Trophoblast cell (in vitro differentiated cells and primary cell): Measurements from ENCODE around the gene NAGPA.

Experiments used
- DNase-seq, 2 donors: peaks; one replicate each; pipeline ENCODE4 v3.0.0-alpha.2; 2016
- H2AFZ ChIP-seq: 2 replicates; pipeline ENCODE4 v1.6.1; 2013; ENCODE audit warnings: low read length, moderate library complexity, mild to moderate bottlenecking; ENCODE audit not compliant: insufficient read depth, poor library complexity
- H2AK5ac ChIP-seq: 2 replicates; pipeline ENCODE4 v1.6.1; 2013; ENCODE audit warnings: mild to moderate bottlenecking, low read length
- H2BK120ac ChIP-seq: 2 replicates; pipeline ENCODE4 v1.6.1; 2013; ENCODE audit warnings: low read length, mild to moderate bottlenecking, moderate library complexity; ENCODE audit not compliant: insufficient read depth, poor library complexity
- H2BK12ac ChIP-seq: 2 replicates; pipeline ENCODE4 v1.6.1; 2013; ENCODE audit warnings: mild to moderate bottlenecking, low read length, moderate library complexity
- H2BK5ac ChIP-seq: 2 replicates; pipeline ENCODE4 v1.6.1; 2013; ENCODE audit warnings: low read length, low read depth, moderate library complexity, mild to moderate bottlenecking; ENCODE audit not compliant: poor library complexity
- H3K14ac ChIP-seq: 2 replicates; pipeline ENCODE4 v1.6.1; 2013; ENCODE audit warnings: mild to moderate bottlenecking, low read length
- H3K18ac ChIP-seq: 2 replicates; pipeline ENCODE4 v1.6.1; 2013; ENCODE audit warnings: mild to moderate bottlenecking, low read length
- H3K23ac ChIP-seq: 2 replicates; pipeline ENCODE4 v1.6.1; 2013; ENCODE audit warnings: low read length
- H3K27ac ChIP-seq: 2 replicates; pipeline ENCODE4 v1.5.1; 2013; ENCODE audit warnings: low read depth, mild to moderate bottlenecking, inconsistent platforms, low read length, moderate library complexity
- H3K27me3 ChIP-seq: 2 replicates; pipeline ENCODE4 v1.6.1; 2013; ENCODE audit warnings: inconsistent platforms, mild to moderate bottlenecking, low read length, moderate library complexity; ENCODE audit not compliant: insufficient read depth
- H3K36me3 ChIP-seq, 2 experiments: 1 replicate in 1 of 2; 2 replicates in 1 of 2; pipeline ENCODE4 v1.6.1; 2013; ENCODE audit warnings: low read length in 2 of 2, mild to moderate bottlenecking in 2 of 2, moderate library complexity in 1 of 2; ENCODE audit not compliant: insufficient read depth in 2 of 2, control insufficient read depth in 1 of 2
- H3K4ac ChIP-seq: 2 replicates; pipeline ENCODE4 v1.6.1; 2013; ENCODE audit warnings: low read depth, mild to moderate bottlenecking, low read length, moderate library complexity
- H3K4me1 ChIP-seq, 2 experiments: 1 replicate in 1 of 2; 2 replicates in 1 of 2; pipeline ENCODE4 v1.6.1; 2013; ENCODE audit warnings: low read length in 2 of 2, mild to moderate bottlenecking in 2 of 2, moderate library complexity in 1 of 2; ENCODE audit not compliant: insufficient read depth in 2 of 2, control insufficient read depth in 1 of 2
- H3K4me2 ChIP-seq: 2 replicates; pipeline ENCODE4 v1.6.1; 2013; ENCODE audit warnings: inconsistent platforms, mild to moderate bottlenecking, low read length, moderate library complexity
- H3K4me3 ChIP-seq: 2 replicates; pipeline ENCODE4 v1.5.1; 2013; ENCODE audit warnings: mild to moderate bottlenecking, low read depth, low read length, inconsistent platforms
- H3K79me1 ChIP-seq: one replicate; pipeline ENCODE4 v1.6.1; 2013; ENCODE audit warnings: low read length
- H3K79me2 ChIP-seq: 2 replicates; pipeline ENCODE4 v1.6.1; 2013; ENCODE audit warnings: low read length, mild to moderate bottlenecking; ENCODE audit not compliant: control insufficient read depth, insufficient read depth, poor library complexity
- H3K9ac ChIP-seq: 2 replicates; pipeline ENCODE4 v1.6.1; 2013; ENCODE audit warnings: mild to moderate bottlenecking, low read length
- H3K9me3 ChIP-seq: 2 replicates; pipeline ENCODE4 v1.6.1; 2013; ENCODE audit warnings: low read depth, mild to moderate bottlenecking, control low read depth, inconsistent platforms, low read length; ENCODE audit not compliant: insufficient read depth
- H4K12ac ChIP-seq: 2 replicates; pipeline ENCODE4 v1.6.1; 2013; ENCODE audit warnings: low read depth, mild to moderate bottlenecking, low read length, moderate library complexity
- H4K8ac ChIP-seq: 2 replicates; pipeline ENCODE4 v1.6.1; 2013; ENCODE audit warnings: low read depth, mild to moderate bottlenecking, low read length, moderate library complexity
- H4K91ac ChIP-seq: one replicate; pipeline ENCODE4 v1.6.1; 2013; ENCODE audit warnings: low read depth, mild to moderate bottlenecking, low read length, moderate library complexity
- WGBS: extraction: QIAGEN DNeasy Blood & Tissue Kit; methylation state at CpG from one replicate; pipeline ENCODE4 v1.1.7; 2013; ENCODE audit warnings: missing lambda C conversion rate; ENCODE audit not compliant: insufficient read length, insufficient coverage; ENCODE audit errors: extremely low coverage; 5-methylcytosine and 5-hydroxymethylcytosine counted together

The NAGPA gene

DNA sequence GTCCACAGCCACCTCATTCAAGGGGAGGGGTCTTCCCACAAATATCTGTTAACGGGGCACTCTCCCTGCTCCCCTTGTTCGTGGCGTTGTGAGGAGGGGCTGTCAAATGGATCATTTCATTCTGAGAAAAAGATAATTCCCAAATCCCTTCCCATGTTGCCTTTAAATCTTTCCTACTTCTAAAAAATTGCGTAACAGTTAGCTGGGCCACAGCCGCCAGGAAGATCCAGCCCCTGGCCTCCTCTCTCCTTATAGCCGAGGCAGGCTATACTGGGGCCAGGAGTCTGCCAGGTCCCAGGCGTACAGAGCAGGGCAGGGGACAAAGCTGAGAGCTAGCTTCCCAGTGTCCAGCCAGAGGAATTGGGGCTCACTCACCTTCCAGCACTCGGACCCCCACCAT lies 31.6 kb upstream of the NAGPA start:
- Histone ChIP-seq H2BK5ac (no peak overlapping the region), H3K27me3 (no peaks in the 10 kb centered on the region), H3K4ac (no peak overlapping the region), H3K36me3 (no peaks in the 10 kb centered on the region), H2BK120ac (no peak overlapping the region), H3K4me1 (no peaks in the 10 kb centered on the region), H4K91ac (no peak overlapping the region), H4K12ac (no peak overlapping the region), H3K14ac (no peak overlapping the region), H4K8ac (no peak overlapping the region), H3K79me1 (no peaks in the 10 kb centered on the region), H2AK5ac (no peak overlapping the region), H3K9ac (no peak overlapping the region), H2AFZ (no peak overlapping the region), H2BK12ac (no peak overlapping the region), H3K4me2 (no peak overlapping the region), H3K4me3 (no peak overlapping the region), H3K18ac (no peak overlapping the region), H3K27ac (no peak overlapping the region), H3K9me3 (no peaks in the 10 kb centered on the region), H3K79me2 (no peaks in the 10 kb centered on the region), H3K23ac (no peak overlapping the region)
- no peak for DNase-seq
- WGBS, result no CpG with 5 or more reads among the region's 8 CpGs

DNA sequence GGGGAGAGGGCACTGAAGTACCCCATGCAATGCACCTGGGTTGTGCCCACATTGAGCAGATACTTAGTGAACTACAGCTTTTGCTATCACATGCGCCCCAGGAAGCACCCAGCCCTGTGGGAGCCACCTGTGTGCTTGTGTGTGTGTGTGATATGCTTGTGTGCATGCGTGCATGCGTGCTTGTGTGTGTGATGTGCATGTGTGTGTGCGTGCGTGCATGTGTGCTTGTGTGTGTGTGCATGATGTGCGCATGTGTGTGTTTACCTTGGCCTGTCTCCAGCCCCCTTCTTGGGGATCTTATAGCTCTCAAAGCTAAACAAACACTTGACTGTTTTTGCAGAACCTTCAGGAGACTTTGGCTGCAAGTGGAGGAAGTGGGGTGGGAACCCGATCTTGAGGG lies 31.2 kb upstream of the NAGPA start:
- H3K4me2 ChIP-seq, result no peak overlapping the region
- no peaks in the 10 kb centered on the region for H3K27me3 ChIP-seq
- no peak overlapping the region for H2AK5ac ChIP-seq
- H3K79me1 ChIP-seq, result no peaks in the 10 kb centered on the region
- no peak overlapping the region for H3K18ac ChIP-seq
- no peak overlapping the region for H2AFZ ChIP-seq
- no peak for DNase-seq
- H3K9me3 ChIP-seq, result no peaks in the 10 kb centered on the region
- H2BK120ac ChIP-seq, result no peak overlapping the region
- no peak overlapping the region for H3K27ac ChIP-seq
- H3K36me3 ChIP-seq, result no peaks in the 10 kb centered on the region
- H2BK12ac ChIP-seq, result no peak overlapping the region
- no peak overlapping the region for H3K4me3 ChIP-seq
- no peaks in the 10 kb centered on the region for H3K79me2 ChIP-seq
- no peak overlapping the region for H4K12ac ChIP-seq
- H4K8ac ChIP-seq, result no peak overlapping the region
- no peak overlapping the region for H3K9ac ChIP-seq
- WGBS, result no CpG with 5 or more reads among the region's 7 CpGs
- H3K14ac ChIP-seq, result no peak overlapping the region
- H4K91ac ChIP-seq, result no peak overlapping the region
- H3K4ac ChIP-seq, result no peak overlapping the region
- no peak overlapping the region for H3K23ac ChIP-seq
- H2BK5ac ChIP-seq, result no peak overlapping the region
- H3K4me1 ChIP-seq, result no peaks in the 10 kb centered on the region

DNA sequence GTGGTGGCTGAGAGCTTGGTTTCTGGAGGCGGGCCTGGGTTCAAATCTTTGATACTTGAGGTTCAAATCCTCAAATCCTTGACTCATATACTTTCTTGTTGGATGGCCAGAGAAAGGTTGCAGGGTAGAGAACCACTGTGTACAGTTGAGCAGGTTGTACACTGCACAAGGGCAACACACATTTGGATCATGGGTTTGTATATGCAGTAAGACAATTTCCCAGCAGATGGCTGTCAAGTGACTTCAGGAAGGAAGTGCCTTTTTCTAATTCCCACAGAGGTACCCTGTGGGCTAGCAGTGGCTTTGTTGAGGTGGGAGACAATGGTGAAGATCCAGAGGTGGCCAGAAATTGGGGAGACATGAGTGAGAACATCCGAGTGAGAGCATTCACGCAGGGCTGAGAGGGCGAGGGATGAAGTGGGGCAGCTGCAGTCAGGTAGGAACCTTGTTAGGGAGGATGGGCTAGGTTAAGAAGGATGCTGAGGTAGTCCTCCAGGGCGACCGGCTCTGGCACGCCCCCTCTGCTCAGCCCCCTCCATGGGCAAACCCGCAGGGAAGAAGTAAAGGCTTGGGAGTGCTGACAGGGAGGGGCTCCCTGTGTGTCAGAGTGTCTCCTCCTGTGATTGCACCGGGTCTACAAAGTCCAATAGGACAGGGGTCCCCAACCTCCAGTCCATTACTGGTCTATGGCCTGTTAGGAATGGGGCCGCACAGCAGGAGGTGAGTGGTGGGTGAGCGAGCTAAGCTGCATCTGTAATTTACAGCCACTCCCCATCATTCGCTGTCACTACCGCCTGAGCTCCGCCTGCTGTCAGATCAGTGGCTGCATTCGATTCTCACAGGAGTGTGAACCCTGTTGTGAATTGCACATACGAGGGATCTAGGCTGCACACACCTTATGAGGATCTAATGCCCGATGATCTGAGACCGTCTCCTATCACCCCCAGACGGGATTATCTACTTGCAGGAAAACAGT lies 29.3 kb upstream of the NAGPA start:
- no peaks in the 10 kb centered on the region for H3K9me3 ChIP-seq
- H3K4ac ChIP-seq, result no peak overlapping the region
- no peaks in the 10 kb centered on the region for H3K36me3 ChIP-seq
- no peak overlapping the region for H2AK5ac ChIP-seq
- no CpG with 5 or more reads among the region's 19 CpGs for WGBS
- H4K8ac ChIP-seq, result no peak overlapping the region
- no peak overlapping the region for H4K12ac ChIP-seq
- H3K4me3 ChIP-seq, result no peak overlapping the region
- H4K91ac ChIP-seq, result no peak overlapping the region
- no peak for DNase-seq
- no peak overlapping the region for H3K18ac ChIP-seq
- H3K14ac ChIP-seq, result no peak overlapping the region
- H3K4me1 ChIP-seq, result no peaks in the 10 kb centered on the region
- no peak overlapping the region for H3K4me2 ChIP-seq
- H2BK120ac ChIP-seq, result no peak overlapping the region
- no peak overlapping the region for H3K27ac ChIP-seq
- H3K9ac ChIP-seq, result no peak overlapping the region
- no peak overlapping the region for H3K23ac ChIP-seq
- H2AFZ ChIP-seq, result no peak overlapping the region
- H2BK5ac ChIP-seq, result no peak overlapping the region
- H3K79me1 ChIP-seq, result no peaks in the 10 kb centered on the region
- no peaks in the 10 kb centered on the region for H3K27me3 ChIP-seq
- no peaks in the 10 kb centered on the region for H3K79me2 ChIP-seq
- no peak overlapping the region for H2BK12ac ChIP-seq

DNA sequence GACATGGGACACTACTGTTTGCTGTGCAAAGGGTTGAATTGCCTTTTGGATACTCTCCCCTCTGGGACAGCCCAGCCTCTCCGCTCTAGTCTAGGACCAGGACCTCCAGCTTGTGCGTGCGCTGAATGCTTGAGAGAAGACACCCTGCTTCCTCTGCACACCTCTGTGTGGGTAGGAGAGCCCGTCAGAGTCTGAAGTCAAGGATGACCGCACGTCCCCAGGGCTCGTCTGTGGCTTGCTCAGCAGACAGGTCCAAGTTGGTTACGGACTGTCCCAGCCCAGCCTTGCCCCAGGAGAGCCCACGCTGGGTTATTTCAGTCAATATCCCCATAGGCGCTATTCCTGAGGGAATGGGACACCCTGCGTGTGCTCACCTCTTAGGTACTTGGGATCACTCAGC lies 28.3 kb upstream of the NAGPA start:
- Histone ChIP-seq H3K4me3 (no peak overlapping the region), H2BK5ac (no peak overlapping the region), H3K27me3 (no peaks in the 10 kb centered on the region), H2AK5ac (no peak overlapping the region), H4K91ac (no peak overlapping the region), H3K14ac (no peak overlapping the region), H4K8ac (no peak overlapping the region), H3K36me3 (no peaks in the 10 kb centered on the region), H3K9ac (no peak overlapping the region), H4K12ac (no peak overlapping the region), H2AFZ (no peak overlapping the region), H2BK120ac (no peak overlapping the region), H3K79me2 (no peaks in the 10 kb centered on the region), H3K4me2 (no peak overlapping the region), H3K18ac (no peak overlapping the region), H3K4ac (no peak overlapping the region), H3K79me1 (no peaks in the 10 kb centered on the region), H3K27ac (no peak overlapping the region), H3K23ac (no peak overlapping the region), H2BK12ac (no peak overlapping the region), H3K9me3 (no peaks in the 10 kb centered on the region), H3K4me1 (no peaks in the 10 kb centered on the region)
- DNase-seq, result no peak
- WGBS, result no CpG with 5 or more reads among the region's 11 CpGs
